Left forelimb (tissue), 1 donor: ENCODE results near the gene ZNF594.
A peak's percentile ranks its signal among the peaks of the same experiment; 100 is the strongest.
"Not testable (repeated sequence)": the region's sequence is repeated elsewhere in the genome, so short reads cannot be mapped to it uniquely, and the experiment has no call there.

Source experiments
- DNase-seq: peaks from one replicate; pipeline ENCODE4 v3.0.0-alpha.2; 2018; ENCODE audit warnings: low spot score

Gene ZNF594

GRCh38 chr17:5136580-5137412 is 54.9 kb downstream of the ZNF594 start:
- peak; percentile 41 for DNase-seq

DNA sequence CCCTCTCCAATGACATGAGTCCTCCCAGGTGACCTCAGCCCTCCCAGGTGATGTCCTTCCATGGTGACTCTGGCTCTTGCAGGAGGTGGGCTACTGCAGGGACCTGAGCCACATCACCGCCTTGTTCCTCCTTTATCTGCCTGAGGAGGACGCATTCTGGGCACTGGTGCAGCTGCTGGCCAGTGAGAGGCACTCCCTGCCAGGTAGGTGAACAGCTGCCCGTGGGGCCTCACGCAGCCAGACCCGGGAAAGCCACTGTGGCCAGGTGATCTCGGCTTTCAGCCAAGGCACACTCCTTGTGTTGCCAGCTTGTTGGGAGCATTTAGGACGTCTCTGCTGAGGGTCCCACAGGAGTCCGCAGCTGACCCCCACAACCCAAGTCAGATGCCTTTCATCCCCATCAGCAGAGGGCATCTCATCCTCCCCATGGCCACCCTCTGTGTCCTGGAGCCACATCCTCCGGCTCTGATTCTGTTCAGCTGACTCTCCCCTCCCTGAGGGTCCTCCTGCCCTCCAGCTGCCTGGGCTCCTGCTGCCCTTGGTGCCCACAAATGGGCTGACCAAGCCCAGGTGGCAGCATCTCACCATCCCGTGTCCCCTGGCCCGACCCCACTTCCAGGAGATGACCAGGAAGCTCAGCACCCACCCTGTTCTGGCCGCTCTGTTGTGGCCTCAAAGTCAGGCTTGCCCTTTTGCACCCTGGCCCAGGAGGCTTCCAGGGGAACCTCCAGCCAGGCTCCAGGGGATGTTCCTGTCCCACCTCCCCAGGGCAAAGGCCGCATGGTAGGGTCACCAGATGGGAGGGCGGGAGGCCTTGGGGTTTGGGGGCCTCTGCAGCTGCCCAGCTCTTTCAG is 55.7 kb downstream of the ZNF594 start:
- DNase-seq: peak; percentile 51

DNA sequence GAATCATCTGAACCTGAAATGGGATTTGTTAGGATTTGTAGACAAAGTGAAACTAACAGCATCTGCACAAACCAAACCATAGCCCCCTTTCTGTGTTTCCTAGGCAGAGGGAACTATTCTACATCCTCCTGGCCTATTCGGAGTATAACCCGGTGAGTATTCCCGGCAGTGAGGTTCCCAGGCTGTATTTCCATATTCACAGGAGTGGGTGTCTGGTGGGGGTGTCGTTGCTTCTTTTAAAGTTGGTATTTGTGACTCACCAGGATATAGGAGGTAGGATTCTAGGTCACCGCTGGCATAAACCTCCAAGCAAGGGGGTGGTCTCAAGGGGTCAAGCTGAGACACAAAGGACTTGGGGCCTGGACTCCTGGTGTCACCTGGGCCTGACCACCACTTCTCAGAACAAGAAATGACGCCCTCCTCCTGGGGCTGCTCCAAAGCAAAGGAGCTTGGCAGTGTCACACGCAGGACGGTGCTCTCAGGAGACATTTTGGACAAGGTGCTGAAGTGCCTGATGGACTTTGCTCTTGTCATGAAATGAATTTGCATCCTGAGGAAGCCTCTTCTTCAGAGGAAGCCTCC is 56.4 kb downstream of the ZNF594 start:
- DNase-seq: not testable (repeated sequence)

DNA sequence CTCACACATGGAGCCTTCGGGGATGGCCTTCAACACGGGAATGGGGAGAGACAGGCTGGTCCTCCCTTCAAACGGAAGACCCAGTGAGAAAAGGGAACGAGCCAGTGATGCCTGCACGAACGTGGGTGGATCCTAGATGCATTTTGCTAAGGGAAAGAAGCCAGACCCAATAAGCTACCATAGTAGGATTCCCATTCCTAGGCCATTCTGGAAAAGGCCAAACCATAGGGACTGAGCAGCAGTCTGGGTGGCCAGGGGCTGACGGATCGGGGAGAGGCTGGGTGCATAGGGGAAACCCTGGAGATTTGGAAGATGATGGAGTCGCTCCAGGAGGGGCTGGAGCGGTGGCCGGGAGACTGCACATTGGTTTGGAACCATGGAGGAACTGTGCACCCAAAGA is 57.1 kb downstream of the ZNF594 start:
- DNase-seq: not testable (repeated sequence)

DNA sequence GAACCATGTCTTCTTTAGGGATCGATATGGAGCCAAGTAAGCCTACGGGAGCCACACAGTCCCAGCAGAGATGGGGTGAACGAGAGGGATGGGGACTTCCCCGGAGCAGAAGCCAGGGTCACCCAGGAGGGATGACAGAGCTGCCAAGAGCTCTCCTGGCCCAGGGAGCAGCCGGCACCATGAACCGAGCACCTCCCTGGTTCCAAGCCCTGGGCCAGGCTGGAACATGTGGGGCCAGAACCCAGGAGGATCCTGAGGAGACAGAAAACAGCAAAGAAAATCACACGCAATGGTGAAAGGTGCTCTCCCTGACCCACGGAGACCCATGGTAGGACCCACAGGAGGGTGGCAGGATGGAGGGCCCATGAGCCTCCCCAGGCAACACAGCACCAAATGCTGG is 57.7 kb downstream of the ZNF594 start:
- not testable (repeated sequence) for DNase-seq

- DNase-seq: peak; percentile 49
These were observed 58.4 kb downstream of the ZNF594 start for GRCh38 chr17:5133311-5133710.

- not testable (repeated sequence) for DNase-seq
These were observed 59.0 kb downstream of the ZNF594 start for GRCh38 chr17:5132503-5133225.

DNA sequence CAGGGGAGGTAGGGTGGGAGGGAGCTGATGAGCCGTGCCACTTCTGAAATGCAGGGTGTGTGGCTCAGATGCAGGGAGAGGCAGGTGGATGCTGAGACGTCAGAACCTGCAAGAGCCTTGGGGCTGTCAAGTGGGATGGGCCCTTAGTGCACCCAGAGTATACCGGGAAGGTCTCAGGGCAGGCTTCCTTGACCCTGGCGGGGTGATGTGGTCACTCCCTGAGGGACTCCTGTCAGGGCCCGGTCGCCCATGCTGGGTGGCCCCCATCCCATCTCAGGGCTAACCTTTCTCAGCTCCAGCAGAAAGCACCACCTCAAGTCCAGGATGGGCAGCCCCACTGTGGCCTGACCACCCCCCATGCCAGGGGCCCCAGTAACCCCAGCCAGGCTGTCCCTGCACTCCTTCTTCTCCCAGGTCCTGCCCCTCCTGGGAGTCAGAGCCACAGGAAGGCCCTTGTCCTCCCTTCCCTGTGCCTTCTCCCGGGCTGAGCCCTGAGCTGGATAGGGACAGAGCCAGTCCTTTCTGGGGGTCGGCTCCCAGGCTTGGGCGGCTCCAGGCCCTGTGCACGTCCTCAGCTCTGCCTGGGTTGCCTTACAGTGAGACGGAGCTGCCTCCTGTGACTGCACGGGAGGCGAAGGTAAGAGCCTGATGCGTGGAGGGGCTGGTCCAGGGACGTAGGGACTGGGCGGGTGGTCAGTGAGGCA is 59.7 kb downstream of the ZNF594 start:
- peak; percentile 53 for DNase-seq

GRCh38 chr17:5131146-5131715 is 60.4 kb downstream of the ZNF594 start:
- DNase-seq: peak; percentile 45

DNA sequence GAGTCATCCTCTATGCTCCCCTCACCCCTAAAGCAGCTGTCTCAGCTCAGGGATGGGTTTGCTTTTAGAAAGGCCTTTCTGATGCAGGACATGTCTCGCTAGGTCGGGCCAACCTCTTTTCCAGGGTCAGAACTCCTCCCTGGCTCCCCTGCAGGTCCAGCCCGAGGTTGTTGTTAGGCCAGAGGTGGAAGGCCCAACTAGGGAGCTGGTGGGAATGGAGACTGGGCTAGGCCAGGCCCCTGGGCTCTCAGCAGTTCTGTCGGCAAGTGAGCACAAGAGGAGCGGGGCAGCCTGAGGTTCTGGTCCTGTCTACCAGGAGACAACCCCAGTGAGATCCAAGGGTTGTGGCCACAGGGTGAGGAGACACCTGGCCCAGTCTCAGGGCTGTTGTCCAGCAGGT is 61.0 kb downstream of the ZNF594 start:
- not testable (repeated sequence) for DNase-seq

- not testable (repeated sequence) for DNase-seq
These were observed 61.4 kb downstream of the ZNF594 start for GRCh38 chr17:5130261-5130660.

DNA sequence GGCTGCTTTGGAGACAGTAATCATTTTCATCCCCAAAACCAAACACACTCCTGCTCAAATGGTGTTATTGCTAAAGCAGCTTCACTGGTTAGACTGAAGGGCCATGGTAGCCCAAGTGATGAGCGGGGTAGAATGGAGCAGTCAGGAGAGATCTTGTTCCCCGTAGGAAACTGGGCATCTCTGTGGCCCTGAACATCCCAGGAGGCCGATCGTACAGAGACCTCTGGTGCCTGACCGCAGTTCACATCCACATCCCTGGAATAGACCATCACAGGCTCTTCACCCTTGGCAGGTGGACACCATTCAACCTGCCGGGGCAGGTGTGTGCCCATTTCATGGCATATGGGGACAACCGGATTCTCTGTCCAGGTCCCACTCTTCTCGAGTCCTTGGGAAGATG is 61.9 kb downstream of the ZNF594 start:
- DNase-seq: not testable (repeated sequence)
